GM19043 (cell line): Measurements from ENCODE around the gene GLRX5.
A peak's percentile ranks its signal among the peaks of the same experiment; 100 is the strongest.
"Not testable (repeated sequence)": the region's sequence is repeated elsewhere in the genome, so short reads cannot be mapped to it uniquely, and the experiment has no call there.

ENCODE experiments used
- ATAC-seq: cut with Tn5 transposase; IDR thresholded peaks from one replicate; pipeline ENCODE4 v1.9.1; 2021; ENCODE audit warnings: low read depth; ENCODE audit not compliant: unreplicated experiment

The GLRX5 gene

GRCh38 chr14:95549656-95550585 lies 15.1 kb downstream of the GLRX5 start:
- no peak for ATAC-seq

- ATAC-seq, result no peak
Measured at GRCh38 chr14:95551435-95551834, 16.6 kb downstream of the GLRX5 start.

GRCh38 chr14:95553141-95553540 lies 18.3 kb downstream of the GLRX5 start:
- ATAC-seq, result no peak

GRCh38 chr14:95555053-95555452 lies 20.2 kb downstream of the GLRX5 start:
- ATAC-seq, result no peak

GRCh38 chr14:95557291-95557690 lies 22.4 kb downstream of the GLRX5 start:
- no peak for ATAC-seq

- ATAC-seq, result no peak
Measured at GRCh38 chr14:95557832-95558231, 23.0 kb downstream of the GLRX5 start.

- no peak for ATAC-seq
Measured at GRCh38 chr14:95559203-95559602, 24.4 kb downstream of the GLRX5 start.

GRCh38 chr14:95561001-95561412 lies 26.2 kb downstream of the GLRX5 start:
- peak; percentile 95 for ATAC-seq

- ATAC-seq, result no peak
Measured at GRCh38 chr14:95562892-95563685, 28.2 kb downstream of the GLRX5 start.

GRCh38 chr14:95564060-95564459 lies 29.2 kb downstream of the GLRX5 start:
- no peak for ATAC-seq

- ATAC-seq, result no peak
Measured at GRCh38 chr14:95569440-95569839, 34.6 kb downstream of the GLRX5 start.

- no peak for ATAC-seq
Measured at GRCh38 chr14:95573313-95573712, 38.5 kb downstream of the GLRX5 start.

- ATAC-seq, result no peak
Measured at GRCh38 chr14:95575840-95576473, 41.1 kb downstream of the GLRX5 start.

GRCh38 chr14:95577067-95577800 lies 42.4 kb downstream of the GLRX5 start:
- ATAC-seq, result peak; percentile 95

GRCh38 chr14:95577870-95578269 lies 43.0 kb downstream of the GLRX5 start:
- no peak for ATAC-seq

- ATAC-seq, result not testable (repeated sequence)
Measured at GRCh38 chr14:95583836-95584617, 49.2 kb downstream of the GLRX5 start.

GRCh38 chr14:95585953-95586620 lies 51.2 kb downstream of the GLRX5 start:
- no peak for ATAC-seq

GRCh38 chr14:95591182-95591581 lies 56.3 kb downstream of the GLRX5 start:
- not testable (repeated sequence) for ATAC-seq
